LoVo (cell line): ENCODE data around the gene DBP.
"Not testable (repeated sequence)": the region's sequence is repeated elsewhere in the genome, so short reads cannot be mapped to it uniquely, and the experiment has no call there.

Source experiments
- DNase-seq: peaks from one replicate; pipeline ENCODE4 v3.0.0-alpha.2; 2016; ENCODE audit warnings: low spot score

The DBP gene

GRCh38 chr19:48639483-48640375 is 2.5 kb upstream of the DBP start:
- DNase-seq: no peak

- DNase-seq: no peak
These were observed 1.7 kb upstream of the DBP start for GRCh38 chr19:48638831-48639381.

- DNase-seq: peak; percentile 78
These were observed 1.0 kb upstream of the DBP start for GRCh38 chr19:48637948-48638830.

GRCh38 chr19:48637449-48637947 is 319 bp upstream of the DBP start:
- peak; percentile 97 for DNase-seq

- no peak for DNase-seq
These were observed 967 bp downstream of the DBP start for GRCh38 chr19:48635966-48636858.

GRCh38 chr19:48635263-48635965 is 1.8 kb downstream of the DBP start:
- DNase-seq: peak; percentile 79

- DNase-seq: peak; percentile 94
These were observed 2.5 kb downstream of the DBP start for GRCh38 chr19:48634424-48635262.

GRCh38 chr19:48634036-48634342 is 3.2 kb downstream of the DBP start:
- DNase-seq: no peak

GRCh38 chr19:48633148-48634035 is 3.8 kb downstream of the DBP start:
- no peak for DNase-seq

GRCh38 chr19:48632692-48633147 is 4.5 kb downstream of the DBP start:
- no peak for DNase-seq

GRCh38 chr19:48632286-48632685 is 4.9 kb downstream of the DBP start:
- DNase-seq: not testable (repeated sequence)

GRCh38 chr19:48631225-48631624 is 6.0 kb downstream of the DBP start:
- no peak for DNase-seq

- no peak for DNase-seq
These were observed 6.7 kb downstream of the DBP start for GRCh38 chr19:48630296-48631063.

- no peak for DNase-seq
These were observed 7.4 kb downstream of the DBP start for GRCh38 chr19:48629599-48630295.

GRCh38 chr19:48629297-48629598 is 7.9 kb downstream of the DBP start:
- DNase-seq: no peak

- DNase-seq: no peak
These were observed 8.5 kb downstream of the DBP start for GRCh38 chr19:48628486-48629296.

GRCh38 chr19:48627865-48628314 is 9.3 kb downstream of the DBP start:
- no peak for DNase-seq
